Astrocyte of the spinal cord (primary cell): ENCODE data around the gene TGM1.

Source experiments
- DNase-seq: peaks from one replicate; pipeline ENCODE4 v3.0.0; 2011; ENCODE audit warnings: low read depth, low spot score
- H3K4me3 ChIP-seq: 2 replicates; pipeline ENCODE4 v1.5.1; 2011; ENCODE audit warnings: low read depth, mild to moderate bottlenecking, low read length, moderate library complexity
- CTCF ChIP-seq: IDR thresholded peaks from 2 replicates; pipeline ENCODE4 v1.5.1; 2012; ENCODE audit warnings: low read depth, mild to moderate bottlenecking, low read length, inconsistent platforms
- in situ Hi-C: cut with HindIII; loops from 2 replicates; pipeline ENCODE4 v1.10.0; 2017; ENCODE audit warnings: low sequenced_read_pairs

The TGM1 gene

GRCh38 chr14:24267516-24267915, 4.5 kb upstream of the TGM1 start:
- TF ChIP-seq CTCF: no peak
- H3K4me3 ChIP-seq: no peak overlapping the region
- in situ Hi-C loops: no loop called here
- no peak for DNase-seq

GRCh38 chr14:24266344-24267244, 3.6 kb upstream of the TGM1 start:
- no peak for DNase-seq
- in situ Hi-C loops: no loop called here
- no peak for TF ChIP-seq CTCF
- no peak overlapping the region for H3K4me3 ChIP-seq

GRCh38 chr14:24264298-24264697, 1.3 kb upstream of the TGM1 start:
- in situ Hi-C loops: no loop called here
- no peak for TF ChIP-seq CTCF
- no peak overlapping the region for H3K4me3 ChIP-seq
- DNase-seq: no peak

GRCh38 chr14:24263848-24264247, 871 bp upstream of the TGM1 start:
- H3K4me3 ChIP-seq: no peak overlapping the region
- TF ChIP-seq CTCF: no peak
- in situ Hi-C loops: no loop called here
- no peak for DNase-seq

GRCh38 chr14:24261969-24262327, 1.0 kb downstream of the TGM1 start:
- no peak for DNase-seq
- no peak for TF ChIP-seq CTCF
- no peak overlapping the region for H3K4me3 ChIP-seq
- in situ Hi-C loops: no loop called here

- in situ Hi-C loops: no loop called here
These were observed 1.6 kb downstream of the TGM1 start for GRCh38 chr14:24261256-24261968.

More at GRCh38 chr14:24261256-24261968, 1.6 kb downstream of the TGM1 start:
- no peak for TF ChIP-seq CTCF
- no peak for DNase-seq
- no peak overlapping the region for H3K4me3 ChIP-seq
